ENCODE measurements around the gene TMTC2.

DNA sequence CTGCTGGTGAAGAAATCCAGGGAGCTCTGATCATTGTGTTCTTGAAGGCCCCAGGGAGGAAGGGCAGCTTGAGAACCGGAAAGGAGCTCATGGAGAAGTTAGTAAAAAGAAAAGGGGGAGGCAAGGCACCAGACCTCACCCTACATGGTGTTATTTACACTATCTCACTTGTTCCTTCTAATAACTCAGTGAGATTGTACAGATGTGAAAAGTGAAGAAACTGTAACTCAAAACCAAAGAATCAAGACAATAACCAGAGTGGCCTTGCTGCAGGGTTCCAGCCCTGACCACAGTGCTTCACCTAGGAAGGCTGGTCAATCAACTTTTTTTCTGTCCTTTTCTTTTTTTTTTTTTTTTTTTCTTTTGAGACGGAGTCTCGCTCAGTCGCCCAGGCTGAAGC lies 353.6 kb downstream of the TMTC2 start:
- no peak for TF ChIP-seq EP300 (IDR thresholded peaks at IDR 0.05)
- TF ChIP-seq, protein P1, sequence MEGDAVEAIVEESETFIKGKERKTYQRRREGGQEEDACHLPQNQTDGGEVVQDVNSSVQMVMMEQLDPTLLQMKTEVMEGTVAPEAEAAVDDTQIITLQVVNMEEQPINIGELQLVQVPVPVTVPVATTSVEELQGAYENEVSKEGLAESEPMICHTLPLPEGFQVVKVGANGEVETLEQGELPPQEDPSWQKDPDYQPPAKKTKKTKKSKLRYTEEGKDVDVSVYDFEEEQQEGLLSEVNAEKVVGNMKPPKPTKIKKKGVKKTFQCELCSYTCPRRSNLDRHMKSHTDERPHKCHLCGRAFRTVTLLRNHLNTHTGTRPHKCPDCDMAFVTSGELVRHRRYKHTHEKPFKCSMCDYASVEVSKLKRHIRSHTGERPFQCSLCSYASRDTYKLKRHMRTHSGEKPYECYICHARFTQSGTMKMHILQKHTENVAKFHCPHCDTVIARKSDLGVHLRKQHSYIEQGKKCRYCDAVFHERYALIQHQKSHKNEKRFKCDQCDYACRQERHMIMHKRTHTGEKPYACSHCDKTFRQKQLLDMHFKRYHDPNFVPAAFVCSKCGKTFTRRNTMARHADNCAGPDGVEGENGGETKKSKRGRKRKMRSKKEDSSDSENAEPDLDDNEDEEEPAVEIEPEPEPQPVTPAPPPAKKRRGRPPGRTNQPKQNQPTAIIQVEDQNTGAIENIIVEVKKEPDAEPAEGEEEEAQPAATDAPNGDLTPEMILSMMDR (IDR thresholded peaks at IDR 0.05): no peak

Data from tibial nerve (tissue), 4 donors.